Central memory CD8-positive, alpha-beta T cell (primary cell): Measurements from ENCODE around the gene TMEM94.
"Not testable (repeated sequence)": the region's sequence is repeated elsewhere in the genome, so short reads cannot be mapped to it uniquely, and the experiment has no call there.

Experiments
- ATAC-seq: fragments of 150-1000 bp; cut with Tn5 transposase; replicated peaks from 2 replicates; pipeline ENCODE4 v1.10.0; 2022; ENCODE audit warnings: mild to moderate bottlenecking, moderate FRiP score, moderate number of reproducible peaks; ENCODE audit not compliant: poor library complexity, severe bottlenecking; ENCODE audit errors: extremely low read depth
- DNase-seq, 2 donors: peaks; one replicate each; pipeline ENCODE4 v3.0.0; 2021; ENCODE audit warnings: low spot score in 2 of 2
- H3K27ac Mint-ChIP-seq: one replicate; pipeline ENCODE4 v1.8.0; 2022; ENCODE audit warnings: low read depth, mild to moderate bottlenecking, moderate library complexity, mixed read lengths
- H3K27me3 Mint-ChIP-seq: one replicate; pipeline ENCODE4 v1.8.0; 2022; ENCODE audit warnings: mixed read lengths
- H3K36me3 Mint-ChIP-seq: one replicate; pipeline ENCODE4 v1.8.0; 2022; ENCODE audit warnings: mild to moderate bottlenecking, moderate library complexity, mixed read lengths; ENCODE audit not compliant: insufficient read depth
- H3K4me1 Mint-ChIP-seq: one replicate; pipeline ENCODE4 v1.8.0; 2022; ENCODE audit warnings: mixed read lengths
- H3K4me3 Mint-ChIP-seq: one replicate; pipeline ENCODE4 v1.8.0; 2022; ENCODE audit warnings: mild to moderate bottlenecking, moderate library complexity, mixed read lengths
- H3K9me3 Mint-ChIP-seq: one replicate; pipeline ENCODE4 v1.8.0; 2022; ENCODE audit warnings: mixed read lengths

Gene TMEM94

DNA sequence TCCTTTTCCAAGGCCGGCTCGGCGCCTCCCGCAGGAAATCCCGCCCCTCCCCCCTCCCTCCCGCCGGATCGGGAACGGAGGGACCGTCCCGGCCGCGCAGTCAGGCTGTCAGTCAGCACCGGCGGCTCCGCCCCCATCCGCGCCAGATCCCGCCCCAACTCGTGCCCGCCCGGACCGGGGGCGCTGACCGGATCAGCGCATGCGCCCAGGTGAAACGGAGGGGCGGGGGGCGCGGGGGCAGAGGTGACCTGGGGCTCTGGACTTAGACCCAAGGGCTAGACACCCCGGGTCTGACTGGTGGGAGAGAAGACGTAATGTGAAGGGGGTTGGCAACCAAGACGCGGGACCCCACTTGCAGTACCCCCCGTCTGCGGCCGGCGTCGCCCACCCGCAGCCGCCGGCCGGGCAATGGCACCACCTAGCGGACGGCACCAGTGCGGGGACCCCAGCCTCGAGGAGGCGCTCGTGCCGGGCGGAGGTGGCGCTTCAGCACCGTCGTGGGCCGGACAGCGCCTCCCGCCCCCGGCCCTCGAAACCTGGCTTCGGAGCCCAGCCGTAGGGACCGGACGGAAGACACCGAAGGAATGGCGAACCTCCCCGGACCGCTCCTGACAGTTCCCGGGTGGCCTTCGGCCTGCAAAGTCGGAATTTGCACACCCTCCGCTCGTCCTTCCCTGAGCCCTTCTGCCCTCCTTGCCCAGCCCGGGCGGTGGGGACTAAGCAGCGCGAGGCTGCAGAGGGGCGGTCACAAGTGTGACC is 59.2 kb downstream of the TMEM94 start, which contains the start of gene CASKIN2:
CASKIN2 (minus strand) TSS at position 42 of the 759 bp plus-strand sequence. CDS start 1,733 bp downstream, outside the sequence.
- no peaks in the 10 kb centered on the region for H3K27me3 Mint-ChIP-seq
- H3K4me1 Mint-ChIP-seq, result peaks cover 19% of the 10 kb centered on the region
- no peak within 1 kb of the TSS for H3K27ac Mint-ChIP-seq
- DNase-seq (peak; percentile 60 to 62), ATAC-seq (peak; percentile 47)
- H3K9me3 Mint-ChIP-seq, result no peaks in the 10 kb centered on the region
- peak within 1 kb of the TSS; percentile 80 for H3K4me3 Mint-ChIP-seq
- peaks cover 18% of the 10 kb centered on the region for H3K36me3 Mint-ChIP-seq

DNA sequence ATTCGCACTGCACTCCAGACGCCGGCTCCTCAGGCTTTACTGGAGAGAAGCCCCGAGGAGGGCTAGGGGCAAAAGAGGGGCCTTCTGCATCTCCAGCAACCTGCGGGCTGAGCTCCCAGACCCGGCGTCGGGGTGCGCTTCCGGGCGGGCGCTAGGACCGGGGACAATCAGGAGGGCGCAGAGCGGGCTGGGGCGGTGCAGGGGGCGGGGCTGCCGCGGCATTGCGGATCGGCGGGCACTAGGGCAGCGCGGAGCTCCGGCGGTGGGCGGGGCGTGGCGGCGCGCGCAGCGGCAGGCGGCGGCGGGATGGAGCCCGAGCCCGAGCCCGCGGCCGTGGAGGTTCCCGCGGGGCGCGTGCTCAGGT is 59.8 kb downstream of the TMEM94 start, which contains the start of gene TSEN54:
TSEN54 (plus strand) TSS at position 274 of the 364 bp plus-strand sequence; CDS start at position 307, 33 bp downstream.
- Mint-ChIP-seq H3K27ac (peak within 1 kb of the TSS; percentile 95), H3K9me3 (no peaks in the 10 kb centered on the region), H3K4me1 (peaks cover 19% of the 10 kb centered on the region), H3K36me3 (peaks cover 18% of the 10 kb centered on the region), H3K4me3 (peak within 1 kb of the TSS; percentile 80), H3K27me3 (no peaks in the 10 kb centered on the region)
- DNase-seq (peak; percentile 90 to 94), ATAC-seq (peak; percentile 82)

DNA sequence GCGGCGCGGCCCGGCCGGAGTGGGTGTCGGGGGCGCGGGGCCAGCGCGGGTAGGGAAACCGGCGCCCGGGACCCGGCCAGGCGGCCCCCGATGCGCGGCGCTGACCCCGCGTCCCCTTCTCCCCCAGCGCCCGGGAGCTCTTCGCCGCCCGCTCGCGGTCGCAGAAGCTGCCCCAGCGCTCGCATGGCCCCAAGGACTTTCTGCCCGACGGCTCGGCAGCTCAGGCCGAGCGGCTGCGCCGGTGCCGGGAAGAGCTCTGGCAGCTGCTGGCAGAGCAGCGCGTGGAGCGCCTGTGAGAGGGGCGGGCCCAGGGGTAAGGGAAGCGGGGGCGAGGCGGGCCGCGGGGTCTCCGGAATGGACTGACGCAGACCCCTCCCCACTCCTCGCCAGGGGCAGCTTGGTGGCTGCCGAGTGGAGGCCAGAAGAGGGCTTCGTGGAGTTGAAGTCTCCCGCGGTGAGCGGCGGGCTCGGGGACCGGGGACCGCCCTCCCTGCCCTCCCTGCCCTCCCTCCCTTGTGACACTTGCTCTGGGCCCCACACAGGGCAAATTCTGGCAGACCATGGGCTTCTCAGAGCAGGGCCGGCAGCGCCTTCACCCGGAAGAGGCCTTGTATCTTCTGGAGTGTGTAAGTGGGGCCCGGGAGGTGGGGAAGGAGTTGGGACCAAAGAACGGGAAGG is 60.3 kb downstream of the TMEM94 start:
- ATAC-seq (no peak), DNase-seq (no peak)
- H3K4me1 Mint-ChIP-seq, result peaks cover 19% of the 10 kb centered on the region
- peak overlapping the region; percentile 80 for H3K4me3 Mint-ChIP-seq
- no peaks in the 10 kb centered on the region for H3K9me3 Mint-ChIP-seq
- H3K36me3 Mint-ChIP-seq, result peaks cover 18% of the 10 kb centered on the region
- H3K27ac Mint-ChIP-seq, result peak overlapping the region; percentile 95
- no peaks in the 10 kb centered on the region for H3K27me3 Mint-ChIP-seq

DNA sequence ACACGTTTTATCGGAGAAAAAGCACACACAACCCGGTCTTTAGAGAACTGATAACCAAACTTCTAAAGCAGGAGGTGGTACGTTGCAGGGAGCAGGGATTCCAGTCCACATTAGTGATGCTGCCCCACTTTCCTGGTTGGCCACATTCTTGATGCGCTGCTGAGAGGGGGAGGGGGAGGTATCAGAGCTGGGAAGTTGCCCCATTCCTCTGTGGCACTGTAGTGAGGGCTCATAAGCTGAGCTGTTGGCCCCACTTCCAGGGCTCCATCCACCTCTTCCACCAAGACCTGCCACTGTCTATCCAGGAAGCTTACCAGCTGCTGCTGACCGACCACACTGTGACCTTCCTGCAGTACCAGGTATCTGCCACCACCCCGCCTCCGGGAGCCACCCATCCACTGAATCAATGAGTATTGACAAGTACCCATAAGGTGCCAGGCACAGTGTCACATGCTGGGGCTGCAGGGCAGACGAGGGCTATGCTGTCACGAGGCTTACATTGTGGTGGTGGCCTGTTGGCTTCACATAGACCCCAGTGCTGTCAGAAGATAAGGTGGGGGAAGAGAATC is 60.9 kb downstream of the TMEM94 start:
- Mint-ChIP-seq H3K27ac (peak overlapping the region; percentile 95), H3K4me1 (peaks cover 19% of the 10 kb centered on the region), H3K9me3 (no peaks in the 10 kb centered on the region), H3K4me3 (peak overlapping the region; percentile 80), H3K27me3 (no peaks in the 10 kb centered on the region), H3K36me3 (peaks cover 18% of the 10 kb centered on the region)
- DNase-seq (no peak), ATAC-seq (no peak)

DNA sequence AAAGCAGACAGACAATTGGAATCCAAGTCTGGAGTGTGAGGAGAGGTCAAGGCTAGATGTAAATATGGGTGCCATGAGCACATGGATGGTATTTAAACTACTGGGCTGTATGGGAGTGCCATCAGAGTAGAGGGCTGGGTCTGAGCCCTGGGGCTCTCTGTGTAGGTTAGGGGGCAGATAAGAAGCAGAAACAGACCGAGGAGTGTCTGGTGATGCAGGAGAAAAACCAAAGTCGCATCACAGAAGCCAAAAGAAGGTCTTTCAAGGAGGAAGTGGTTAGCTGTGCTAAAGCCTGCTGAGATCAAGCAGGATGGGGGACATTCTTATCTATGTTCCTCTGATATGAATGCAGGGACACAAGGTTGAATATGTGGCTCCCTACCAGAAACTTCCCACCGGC is 61.8 kb downstream of the TMEM94 start:
- peaks cover 19% of the 10 kb centered on the region for H3K4me1 Mint-ChIP-seq
- no peaks in the 10 kb centered on the region for H3K27me3 Mint-ChIP-seq
- H3K27ac Mint-ChIP-seq, result peak overlapping the region; percentile 95
- H3K36me3 Mint-ChIP-seq, result peaks cover 24% of the 10 kb centered on the region
- peak overlapping the region; percentile 80 for H3K4me3 Mint-ChIP-seq
- no peaks in the 10 kb centered on the region for H3K9me3 Mint-ChIP-seq
- ATAC-seq (peak; percentile 79), DNase-seq (peak in 1 of 2 donors; percentile 75)

DNA sequence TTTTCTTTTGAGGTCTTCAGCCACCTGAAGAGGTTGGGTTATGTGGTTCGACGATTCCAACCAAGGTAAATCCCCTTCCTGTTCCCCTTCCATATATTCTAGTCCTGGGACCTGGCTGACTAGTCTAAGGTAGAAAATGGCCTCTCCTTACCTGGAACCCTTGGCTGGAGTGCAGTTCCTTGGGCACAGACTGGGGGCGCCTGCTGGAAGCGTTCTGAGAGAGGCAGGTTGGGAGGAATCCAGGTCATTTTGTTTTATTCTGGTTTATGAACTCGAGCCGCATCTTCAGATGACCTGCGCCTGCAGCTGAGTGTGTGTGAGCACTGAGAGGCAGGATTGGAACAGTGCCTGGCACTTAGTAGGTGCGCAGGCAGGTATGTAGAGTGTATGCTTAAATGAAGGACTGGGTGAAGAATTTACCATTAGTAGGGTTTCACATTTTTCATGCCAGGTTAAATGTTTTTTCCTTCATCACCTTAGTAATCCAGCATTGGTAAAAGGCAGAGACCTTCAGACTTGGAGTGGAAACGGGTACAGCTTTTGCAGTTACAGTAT is 62.6 kb downstream of the TMEM94 start:
- H3K27ac Mint-ChIP-seq, result peak overlapping the region; percentile 95
- DNase-seq (no peak), ATAC-seq (no peak)
- H3K27me3 Mint-ChIP-seq, result no peaks in the 10 kb centered on the region
- peak overlapping the region; percentile 80 for H3K4me3 Mint-ChIP-seq
- peaks cover 19% of the 10 kb centered on the region for H3K4me1 Mint-ChIP-seq
- H3K9me3 Mint-ChIP-seq, result no peaks in the 10 kb centered on the region
- H3K36me3 Mint-ChIP-seq, result peaks cover 25% of the 10 kb centered on the region

DNA sequence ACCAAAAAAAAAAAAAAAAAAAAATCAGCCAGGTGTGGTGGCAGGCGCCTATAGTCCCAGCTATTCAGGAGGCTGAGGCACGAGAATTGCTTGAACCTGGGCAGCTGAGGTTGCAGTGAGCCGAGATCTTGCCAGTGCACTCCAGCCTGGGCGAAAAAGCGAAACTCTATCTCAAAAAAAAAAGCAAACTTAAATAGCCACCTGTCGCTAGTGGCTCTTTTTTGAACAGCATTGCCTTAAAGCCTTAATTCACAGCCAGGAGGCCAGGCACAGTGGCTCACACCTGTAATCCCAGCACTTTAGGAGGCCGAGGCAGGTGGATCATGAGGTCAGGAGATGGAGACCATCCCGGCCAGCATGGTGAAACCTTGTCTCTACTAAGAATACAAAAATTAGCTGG is 64.0 kb downstream of the TMEM94 start:
- not testable (repeated sequence) for H3K27ac Mint-ChIP-seq, ATAC-seq, H3K9me3 Mint-ChIP-seq, H3K4me3 Mint-ChIP-seq, H3K27me3 Mint-ChIP-seq, DNase-seq
- Mint-ChIP-seq H3K4me1 (peaks cover 19% of the 10 kb centered on the region), H3K36me3 (peaks cover 26% of the 10 kb centered on the region)

DNA sequence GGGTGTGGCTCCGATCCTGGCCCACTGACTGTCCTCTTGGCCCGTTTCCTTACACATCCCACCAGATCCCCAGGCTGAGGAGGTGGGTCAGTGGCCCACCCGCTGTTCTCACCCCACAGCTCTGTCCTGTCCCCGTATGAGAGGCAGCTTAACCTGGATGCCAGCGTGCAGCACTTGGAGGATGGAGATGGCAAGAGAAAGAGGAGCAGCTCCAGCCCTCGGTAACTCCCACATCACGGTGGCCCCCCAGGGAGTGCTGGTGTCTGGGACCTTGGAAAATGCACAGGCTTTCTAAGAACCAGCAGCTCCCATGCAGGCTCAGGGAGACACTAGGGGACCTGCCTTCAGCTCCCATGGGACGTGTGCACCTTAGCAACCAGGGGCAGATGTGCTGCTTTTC is 64.9 kb downstream of the TMEM94 start:
- Mint-ChIP-seq H3K4me1 (peaks cover 21% of the 10 kb centered on the region), H3K27me3 (no peaks in the 10 kb centered on the region), H3K4me3 (no peak overlapping the region), H3K9me3 (no peaks in the 10 kb centered on the region), H3K27ac (no peak overlapping the region), H3K36me3 (peaks cover 24% of the 10 kb centered on the region)
- no peak for ATAC-seq
- DNase-seq, result no peak

DNA sequence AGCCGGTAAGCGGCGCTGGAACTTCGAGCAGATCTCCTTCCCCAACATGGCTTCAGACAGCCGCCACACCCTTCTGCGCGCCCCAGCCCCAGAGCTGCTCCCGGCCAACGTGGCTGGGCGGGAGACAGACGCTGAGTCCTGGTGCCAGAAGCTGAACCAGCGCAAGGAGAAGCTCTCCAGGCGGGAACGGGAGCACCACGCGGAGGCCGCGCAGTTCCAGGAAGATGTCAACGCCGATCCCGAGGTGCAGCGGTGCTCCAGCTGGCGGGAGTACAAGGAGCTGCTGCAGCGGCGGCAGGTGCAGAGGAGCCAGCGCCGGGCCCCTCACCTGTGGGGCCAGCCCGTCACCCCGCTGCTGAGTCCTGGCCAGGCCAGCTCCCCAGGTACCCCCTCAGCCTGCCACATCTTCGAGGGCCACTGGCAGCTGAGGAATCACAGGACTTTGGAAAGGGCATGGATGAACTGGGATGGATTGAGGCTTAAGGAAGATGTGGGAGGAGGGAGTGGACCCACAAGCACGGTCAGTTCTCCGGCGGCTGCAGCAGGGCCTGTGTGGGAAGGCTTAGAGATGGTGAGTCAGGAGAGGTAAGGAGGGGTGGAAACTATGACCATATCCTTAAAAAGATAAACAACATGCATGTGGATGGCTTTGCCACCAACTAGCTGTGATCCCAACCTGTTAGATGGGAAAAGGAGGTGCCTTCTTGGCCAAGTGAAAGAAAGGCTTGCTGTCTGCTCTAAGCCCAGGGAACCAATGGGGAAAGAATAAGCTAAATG is 65.7 kb downstream of the TMEM94 start:
- DNase-seq, result no peak
- Mint-ChIP-seq H3K27me3 (no peaks in the 10 kb centered on the region), H3K9me3 (no peaks in the 10 kb centered on the region), H3K4me1 (peaks cover 28% of the 10 kb centered on the region), H3K36me3 (peaks cover 28% of the 10 kb centered on the region), H3K4me3 (no peak overlapping the region), H3K27ac (no peak overlapping the region)
- no peak for ATAC-seq

DNA sequence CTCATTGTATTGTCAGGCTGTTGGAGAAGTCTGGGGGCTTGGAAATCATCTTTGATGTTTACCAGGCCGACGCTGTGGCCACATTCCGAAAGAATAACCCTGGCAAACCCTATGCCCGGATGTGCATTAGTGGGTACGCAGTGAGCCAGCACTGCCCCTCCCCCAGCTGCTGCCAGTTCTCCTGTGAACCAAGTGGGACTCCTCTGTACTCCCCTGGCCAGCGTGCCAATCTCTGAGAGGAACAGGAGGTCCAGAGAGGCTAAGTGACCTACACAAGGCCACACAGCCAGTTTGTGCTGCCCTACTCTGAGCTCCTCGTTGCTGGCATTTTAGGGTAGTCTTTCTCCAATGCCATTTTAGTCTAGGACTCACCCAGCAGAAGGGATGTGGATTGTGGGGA is 67.2 kb downstream of the TMEM94 start:
- Mint-ChIP-seq H3K9me3 (no peaks in the 10 kb centered on the region), H3K27ac (no peak overlapping the region), H3K4me1 (peaks cover 13% of the 10 kb centered on the region), H3K27me3 (no peaks in the 10 kb centered on the region), H3K4me3 (no peak overlapping the region), H3K36me3 (peaks cover 21% of the 10 kb centered on the region)
- DNase-seq (no peak), ATAC-seq (no peak)

DNA sequence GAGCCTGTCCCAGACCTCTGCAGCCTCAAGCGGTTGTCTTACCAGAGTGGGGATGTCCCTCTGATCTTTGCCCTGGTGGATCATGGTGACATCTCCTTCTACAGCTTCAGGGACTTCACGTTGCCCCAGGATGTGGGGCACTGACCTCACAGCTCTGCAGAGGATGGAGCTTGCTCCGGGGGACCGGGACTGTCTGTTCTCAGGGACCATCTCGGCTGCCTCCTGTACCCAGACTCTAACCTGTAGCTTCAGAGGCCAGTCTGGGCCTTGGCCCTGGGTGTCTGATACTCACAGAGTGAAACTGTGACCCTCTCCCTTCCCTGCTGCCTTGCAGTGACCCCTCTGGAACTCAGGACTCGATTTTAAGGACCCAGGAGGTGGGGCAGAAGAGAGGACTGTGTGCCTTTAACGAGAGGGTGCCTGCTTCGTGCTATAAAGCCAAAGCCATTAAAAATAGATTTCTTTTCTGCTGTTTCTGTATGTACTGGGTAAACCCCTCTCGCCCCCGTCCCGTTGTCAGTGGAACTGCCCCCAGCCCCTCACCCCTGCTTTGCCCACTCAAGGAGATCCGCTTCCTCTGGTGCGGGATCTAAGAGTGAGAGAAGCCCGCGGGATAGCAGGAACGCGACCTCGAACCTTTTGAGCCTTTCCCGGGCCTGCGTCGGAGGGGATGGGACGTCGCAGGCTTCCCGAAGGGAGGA is 68.0 kb downstream of the TMEM94 start:
- H3K27me3 Mint-ChIP-seq, result no peaks in the 10 kb centered on the region
- no peak for DNase-seq

More for the DNA sequence above, 68.0 kb downstream of the TMEM94 start:
- no peaks in the 10 kb centered on the region for H3K9me3 Mint-ChIP-seq
- ATAC-seq, result no peak
- peak overlapping the region; percentile 81 for H3K4me3 Mint-ChIP-seq
- H3K4me1 Mint-ChIP-seq, result peaks cover 11% of the 10 kb centered on the region
- H3K27ac Mint-ChIP-seq, result no peak overlapping the region
- peaks cover 18% of the 10 kb centered on the region for H3K36me3 Mint-ChIP-seq
